ENCODE results near the gene FBLIM1.
A peak's percentile ranks its signal among the peaks of the same experiment; 100 is the strongest.

FBLIM1 gene

DNA sequence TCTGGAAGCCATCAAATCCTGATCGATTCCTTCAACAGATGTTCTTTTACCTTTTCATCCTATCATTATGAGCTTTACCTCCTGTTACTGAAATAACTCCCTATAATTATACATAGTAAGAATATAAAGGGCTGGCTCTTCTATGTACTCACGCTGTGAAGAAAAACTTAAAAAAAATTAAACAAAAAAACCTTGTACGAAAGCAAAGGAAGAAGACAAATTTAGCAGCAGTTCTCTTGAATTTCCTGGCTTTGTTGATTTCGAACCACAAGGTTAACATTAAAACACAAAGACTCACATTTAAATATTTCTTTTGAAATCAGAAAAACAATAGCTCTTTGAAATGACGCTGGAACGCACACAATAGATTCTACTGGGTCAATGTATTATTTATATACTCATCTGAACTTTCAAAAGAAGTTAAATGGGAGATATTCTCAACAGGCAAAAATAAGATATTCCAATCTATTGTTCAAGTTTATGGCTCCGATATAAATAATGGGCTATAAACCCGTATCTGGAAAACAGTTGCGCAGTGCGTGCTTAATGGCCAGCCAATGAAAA, 75.3 kb downstream of the FBLIM1 start:
- H3K27me3 Mint-ChIP-seq (ENCODE audit: low read depth) = peaks cover 7% of the 10 kb centered on the region
- H3K27ac Mint-ChIP-seq = peak overlapping the region; percentile 100
- peaks cover 9% of the 10 kb centered on the region for H3K36me3 Mint-ChIP-seq (ENCODE audit: low read depth)
- TF ChIP-seq, protein P1, sequence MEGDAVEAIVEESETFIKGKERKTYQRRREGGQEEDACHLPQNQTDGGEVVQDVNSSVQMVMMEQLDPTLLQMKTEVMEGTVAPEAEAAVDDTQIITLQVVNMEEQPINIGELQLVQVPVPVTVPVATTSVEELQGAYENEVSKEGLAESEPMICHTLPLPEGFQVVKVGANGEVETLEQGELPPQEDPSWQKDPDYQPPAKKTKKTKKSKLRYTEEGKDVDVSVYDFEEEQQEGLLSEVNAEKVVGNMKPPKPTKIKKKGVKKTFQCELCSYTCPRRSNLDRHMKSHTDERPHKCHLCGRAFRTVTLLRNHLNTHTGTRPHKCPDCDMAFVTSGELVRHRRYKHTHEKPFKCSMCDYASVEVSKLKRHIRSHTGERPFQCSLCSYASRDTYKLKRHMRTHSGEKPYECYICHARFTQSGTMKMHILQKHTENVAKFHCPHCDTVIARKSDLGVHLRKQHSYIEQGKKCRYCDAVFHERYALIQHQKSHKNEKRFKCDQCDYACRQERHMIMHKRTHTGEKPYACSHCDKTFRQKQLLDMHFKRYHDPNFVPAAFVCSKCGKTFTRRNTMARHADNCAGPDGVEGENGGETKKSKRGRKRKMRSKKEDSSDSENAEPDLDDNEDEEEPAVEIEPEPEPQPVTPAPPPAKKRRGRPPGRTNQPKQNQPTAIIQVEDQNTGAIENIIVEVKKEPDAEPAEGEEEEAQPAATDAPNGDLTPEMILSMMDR (IDR thresholded peaks at IDR 0.05; ENCODE audit: unreplicated experiment in 3 of 3) = no peak
- H3K4me1 Mint-ChIP-seq = peaks cover 42% of the 10 kb centered on the region
- H3K4me3 Mint-ChIP-seq = peak overlapping the region; percentile 93 to 96 (median 96)
- no peaks in the 10 kb centered on the region for H3K9me3 Mint-ChIP-seq

DNA sequence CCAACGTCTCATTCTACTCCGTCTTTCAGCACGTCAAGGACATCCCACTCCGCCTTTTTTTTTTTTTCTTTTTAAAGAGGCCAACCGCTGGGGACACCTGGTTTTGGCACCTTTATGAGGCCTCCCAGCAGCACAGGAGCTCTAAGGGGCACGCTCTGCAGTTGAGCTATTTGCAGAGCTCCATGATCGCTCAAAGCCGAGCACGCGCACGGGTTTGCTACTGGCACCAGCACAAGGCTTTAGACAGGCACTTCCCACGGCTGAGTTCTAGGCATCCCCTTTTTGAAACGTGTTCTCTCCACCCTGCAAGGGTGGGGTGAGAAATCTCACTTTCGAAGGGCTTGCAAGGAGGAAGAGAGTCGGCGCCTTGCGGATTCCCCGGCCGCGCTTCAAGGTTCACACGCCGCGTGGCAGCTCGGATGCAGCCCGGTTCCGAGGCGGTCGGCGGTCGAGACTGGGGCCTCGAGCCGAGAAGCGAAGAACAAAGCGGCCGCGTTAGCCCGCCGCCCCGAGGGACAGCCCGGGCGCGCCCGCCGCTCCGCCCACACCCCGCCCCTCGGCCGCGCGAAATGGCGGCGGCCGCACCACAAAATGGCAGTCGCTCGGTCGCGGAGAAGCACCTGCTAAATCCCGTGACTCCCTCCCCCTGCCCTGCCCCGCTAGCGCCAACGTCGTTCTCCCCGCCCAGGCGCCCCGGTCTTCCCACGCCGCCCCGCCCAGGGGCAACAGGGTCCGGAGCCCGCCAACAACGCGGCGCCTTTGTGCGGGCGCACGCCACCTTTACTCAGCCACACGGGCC, 76.0 kb downstream of the FBLIM1 start:
- Mint-ChIP-seq H3K9me3 (no peaks in the 10 kb centered on the region), H3K4me1 (peaks cover 38% of the 10 kb centered on the region), H3K4me3 (peak overlapping the region; percentile 93 to 96 (median 96)), H3K27ac (peak overlapping the region; percentile 100), H3K27me3 (ENCODE audit: low read depth) (peaks cover 7% of the 10 kb centered on the region), H3K36me3 (ENCODE audit: low read depth) (peaks cover 9% of the 10 kb centered on the region)
- TF ChIP-seq, protein P1 (IDR thresholded peaks at IDR 0.05; ENCODE audit: unreplicated experiment in 3 of 3) = no peak

DNA sequence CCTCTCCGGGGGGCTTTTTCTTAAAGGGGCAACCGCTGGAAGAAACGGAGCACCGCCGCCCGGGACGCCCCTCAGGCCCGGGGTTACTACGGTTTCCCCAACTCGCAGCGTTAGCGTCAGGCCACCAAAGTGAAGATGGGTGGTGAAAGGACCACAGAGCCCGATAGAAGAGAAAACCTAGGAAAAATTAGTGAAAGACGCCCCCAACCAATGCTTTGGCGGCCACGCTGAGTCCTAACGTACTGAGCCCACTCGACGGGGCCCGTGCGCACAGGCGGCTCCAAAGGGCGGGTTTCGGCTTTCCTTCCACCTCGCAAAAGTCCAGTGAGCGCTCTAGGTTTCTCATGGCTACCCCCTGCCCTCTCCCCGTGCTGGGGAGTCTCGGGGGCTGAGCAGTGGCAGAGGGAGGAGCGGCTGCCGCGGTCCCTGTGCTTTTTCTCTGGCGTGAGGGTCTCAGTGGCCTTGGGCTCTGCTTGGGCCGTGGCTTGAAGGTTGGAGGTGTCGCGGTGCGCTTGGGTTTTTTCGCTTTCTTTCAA, 76.7 kb downstream of the FBLIM1 start:
- H3K36me3 Mint-ChIP-seq (ENCODE audit: low read depth) = peaks cover 9% of the 10 kb centered on the region
- H3K27me3 Mint-ChIP-seq (ENCODE audit: low read depth) = peaks cover 7% of the 10 kb centered on the region
- TF ChIP-seq, protein P1 (IDR thresholded peaks at IDR 0.05; ENCODE audit: unreplicated experiment in 3 of 3) = no peak
- H3K9me3 Mint-ChIP-seq = no peaks in the 10 kb centered on the region
- H3K4me1 Mint-ChIP-seq = peaks cover 31% of the 10 kb centered on the region
- H3K27ac Mint-ChIP-seq = peak overlapping the region; percentile 100
- H3K4me3 Mint-ChIP-seq = peak overlapping the region; percentile 93 to 96 (median 96)

GRCh38 chr1:15835741-15836510, 77.3 kb downstream of the FBLIM1 start:
- TF ChIP-seq, protein P1 (IDR thresholded peaks at IDR 0.05; ENCODE audit: unreplicated experiment in 3 of 3) = no peak
- Mint-ChIP-seq H3K27ac (peak overlapping the region; percentile 100), H3K9me3 (no peaks in the 10 kb centered on the region), H3K27me3 (ENCODE audit: low read depth) (peaks cover 7% of the 10 kb centered on the region), H3K36me3 (ENCODE audit: low read depth) (peaks cover 9% of the 10 kb centered on the region), H3K4me1 (peaks cover 25% of the 10 kb centered on the region), H3K4me3 (peak overlapping the region; percentile 93 to 96 (median 96))
